NT2/D1 (cell line): ENCODE measurements around the gene CYGB.

Experiments
- DNase-seq: peaks from one replicate; pipeline ENCODE4 v3.0.0-alpha.2; 2011; ENCODE audit warnings: low read depth, low spot score
- H3K27me3 ChIP-seq: 2 replicates; pipeline ENCODE4 v1.6.0; 2011; ENCODE audit warnings: mild to moderate bottlenecking; ENCODE audit not compliant: insufficient read length, insufficient read depth
- H3K36me3 ChIP-seq: 2 replicates; pipeline ENCODE4 v1.6.1; 2011; ENCODE audit warnings: mild to moderate bottlenecking, low read length, mixed read lengths; ENCODE audit not compliant: insufficient read depth, insufficient read length
- H3K4me1 ChIP-seq: 2 replicates; pipeline ENCODE4 v1.5.1; 2011; ENCODE audit not compliant: insufficient read depth, insufficient read length
- H3K4me3 ChIP-seq: 2 replicates; pipeline ENCODE4 v1.5.1; 2011; ENCODE audit warnings: low read depth; ENCODE audit not compliant: insufficient read length
- H3K9ac ChIP-seq: 2 replicates; pipeline ENCODE4 v1.6.0; 2011; ENCODE audit warnings: low read depth; ENCODE audit not compliant: insufficient read length
- H3K9me3 ChIP-seq: 2 replicates; pipeline ENCODE4 v1.5.1; 2011; ENCODE audit warnings: mild to moderate bottlenecking, low read length; ENCODE audit not compliant: insufficient read depth
- SUZ12 ChIP-seq: IDR thresholded peaks from 2 replicates; pipeline ENCODE4 v1.6.1; 2011; ENCODE audit not compliant: insufficient read length, insufficient read depth; ENCODE audit errors: extremely low read depth
- YY1 ChIP-seq: IDR thresholded peaks from 2 replicates; pipeline ENCODE4 v1.6.1; 2011; ENCODE audit not compliant: insufficient read length, insufficient read depth
- ZNF274 ChIP-seq: IDR thresholded peaks from 2 replicates; pipeline ENCODE4 v1.6.1; 2011; ENCODE audit warnings: mild to moderate bottlenecking, low read depth, low read length

CYGB gene

GRCh38 chr17:76572201-76572910 is 34.8 kb upstream of the CYGB start:
- no peaks in the 10 kb centered on the region for H3K9me3 ChIP-seq
- H3K4me1 ChIP-seq = peaks cover 10% of the 10 kb centered on the region
- no peak overlapping the region for H3K9ac ChIP-seq
- peaks cover under 1% of the 10 kb centered on the region for H3K36me3 ChIP-seq
- DNase-seq = no peak
- H3K4me3 ChIP-seq = no peak overlapping the region
- no peak for TF ChIP-seq YY1
- TF ChIP-seq SUZ12 = no peak
- no peak for TF ChIP-seq ZNF274
- no peaks in the 10 kb centered on the region for H3K27me3 ChIP-seq

DNA sequence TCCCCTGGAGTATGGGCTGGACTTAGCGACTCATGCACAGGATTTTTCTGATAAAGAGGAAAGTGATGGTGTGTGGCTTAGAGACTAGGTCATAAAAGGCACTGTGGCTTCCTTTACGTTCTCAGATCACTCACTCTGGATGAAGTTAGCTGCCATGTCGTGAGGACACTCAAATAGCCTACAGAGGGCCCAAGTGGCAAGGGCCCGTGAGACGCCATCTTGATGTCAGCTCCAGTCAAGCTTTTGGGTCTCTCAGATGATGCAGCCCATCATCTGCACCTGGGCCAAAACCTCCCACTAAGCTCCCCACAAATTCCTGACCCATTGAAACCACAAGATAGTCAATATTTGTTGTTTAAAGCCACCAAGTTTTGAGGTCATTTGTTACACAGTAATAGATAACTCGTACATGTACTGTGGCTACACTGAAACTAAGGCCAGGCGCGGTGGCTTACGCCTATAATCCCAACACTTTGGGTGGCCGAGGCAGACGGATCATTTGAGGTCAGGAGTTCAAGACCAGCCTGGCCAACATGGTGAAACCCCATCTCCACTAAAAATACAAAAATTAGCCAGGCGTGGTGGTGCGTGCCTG is 33.5 kb upstream of the CYGB start:
- Histone ChIP-seq H3K9ac (no peak overlapping the region), H3K36me3 (peaks cover 15% of the 10 kb centered on the region), H3K27me3 (no peaks in the 10 kb centered on the region), H3K4me3 (no peak overlapping the region), H3K9me3 (no peaks in the 10 kb centered on the region), H3K4me1 (peaks cover 10% of the 10 kb centered on the region)
- DNase-seq = no peak
- TF ChIP-seq SUZ12 (no peak), ZNF274 (no peak), YY1 (no peak)

DNA sequence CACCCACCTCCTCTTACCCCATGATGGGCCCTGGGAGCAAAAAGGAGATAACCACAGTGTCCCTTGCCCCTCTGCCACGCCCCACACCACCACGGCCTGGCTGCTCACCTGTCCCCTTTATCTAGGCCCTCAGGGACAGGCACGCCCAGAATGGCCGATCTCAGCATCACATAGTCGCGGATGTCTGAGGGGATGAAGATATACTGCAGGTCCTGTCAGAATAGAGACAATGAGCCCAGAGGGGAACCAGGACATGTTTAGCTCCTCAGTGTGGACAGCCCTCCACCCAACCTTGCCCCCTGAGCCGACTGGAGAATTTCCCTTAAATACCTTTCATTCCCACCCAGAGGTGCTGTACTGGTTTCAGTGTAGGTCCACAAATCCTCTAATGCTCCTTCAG is 32.9 kb upstream of the CYGB start:
- Histone ChIP-seq H3K9ac (no peak overlapping the region), H3K4me3 (no peak overlapping the region), H3K9me3 (no peaks in the 10 kb centered on the region), H3K27me3 (no peaks in the 10 kb centered on the region), H3K4me1 (peaks cover 10% of the 10 kb centered on the region), H3K36me3 (peaks cover 20% of the 10 kb centered on the region)
- no peak for DNase-seq
- no peak for TF ChIP-seq YY1
- TF ChIP-seq SUZ12 = no peak
- TF ChIP-seq ZNF274 = no peak

GRCh38 chr17:76569607-76570279 is 32.2 kb upstream of the CYGB start:
- Histone ChIP-seq H3K9ac (no peak overlapping the region), H3K4me1 (peaks cover 10% of the 10 kb centered on the region), H3K27me3 (no peaks in the 10 kb centered on the region), H3K9me3 (no peaks in the 10 kb centered on the region), H3K36me3 (peaks cover 25% of the 10 kb centered on the region), H3K4me3 (no peak overlapping the region)
- DNase-seq = no peak
- TF ChIP-seq ZNF274 (no peak), SUZ12 (no peak), YY1 (no peak)

DNA sequence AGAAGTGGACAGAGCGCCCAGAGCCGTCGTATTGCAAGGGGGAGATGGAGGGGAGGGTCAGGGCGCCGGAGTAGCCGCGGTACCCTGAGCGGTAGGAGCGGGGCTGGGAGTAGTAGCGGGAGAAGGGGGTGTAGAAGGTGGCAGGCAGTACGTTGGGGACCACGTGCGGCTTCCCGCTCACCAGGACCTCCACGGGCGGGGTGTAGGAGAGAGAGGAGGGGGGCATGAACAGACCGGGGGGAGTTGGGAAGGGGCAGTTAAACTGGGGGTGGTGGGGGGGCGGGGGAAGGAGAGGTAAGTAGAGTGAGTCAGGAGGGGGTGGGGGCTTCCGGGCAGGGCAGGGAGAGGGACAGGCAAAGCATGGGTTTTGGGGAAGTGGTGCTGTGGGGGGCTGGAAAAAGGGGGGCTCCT is 31.3 kb upstream of the CYGB start:
- Histone ChIP-seq H3K27me3 (no peaks in the 10 kb centered on the region), H3K36me3 (peaks cover 28% of the 10 kb centered on the region), H3K4me3 (no peak overlapping the region), H3K4me1 (peaks cover 10% of the 10 kb centered on the region), H3K9me3 (no peaks in the 10 kb centered on the region), H3K9ac (no peak overlapping the region)
- DNase-seq = no peak
- TF ChIP-seq SUZ12 = no peak
- TF ChIP-seq YY1 = no peak
- TF ChIP-seq ZNF274 = no peak

DNA sequence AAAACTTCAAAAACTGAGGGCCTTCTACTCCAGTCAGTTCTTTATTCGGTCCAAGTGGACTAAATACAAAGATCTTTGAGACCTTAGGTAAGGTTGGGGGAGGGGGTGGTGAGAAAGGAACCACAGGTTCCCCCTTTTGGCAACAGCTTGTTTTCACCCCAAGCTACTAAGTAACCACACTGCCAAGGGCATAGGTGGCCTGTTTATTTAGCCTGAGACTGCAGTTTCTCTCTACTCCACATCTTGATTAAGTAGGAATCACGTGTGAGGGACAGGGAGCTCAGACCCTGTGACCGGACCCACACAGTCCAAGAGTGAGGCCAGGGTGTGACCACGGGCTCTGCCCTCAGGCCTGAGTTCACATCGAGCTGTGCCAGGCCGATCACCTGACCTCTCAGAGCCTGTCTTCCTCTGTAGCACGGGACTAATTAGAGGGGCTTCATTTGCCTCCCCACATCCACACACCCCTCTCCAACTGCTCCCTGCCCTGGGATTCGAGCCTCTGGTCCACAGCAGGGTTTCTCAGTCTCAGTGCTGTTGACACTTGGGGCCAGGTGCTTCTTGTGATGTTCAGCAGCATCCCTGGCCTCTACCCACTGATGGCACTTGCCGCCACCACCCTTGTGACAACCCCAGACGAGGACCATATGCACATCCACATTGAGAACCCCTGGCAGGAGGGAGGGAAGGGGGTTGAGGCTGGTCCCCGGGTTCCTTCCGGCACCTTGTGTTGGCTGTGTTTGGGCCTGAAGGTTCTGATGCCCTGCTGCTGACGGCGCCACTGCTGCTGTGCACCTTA is 30.3 kb upstream of the CYGB start:
- peaks cover 36% of the 10 kb centered on the region for H3K36me3 ChIP-seq
- no peak overlapping the region for H3K4me3 ChIP-seq
- H3K4me1 ChIP-seq = peaks cover 10% of the 10 kb centered on the region
- TF ChIP-seq SUZ12 (no peak), YY1 (no peak), ZNF274 (no peak)
- no peaks in the 10 kb centered on the region for H3K27me3 ChIP-seq
- H3K9me3 ChIP-seq = no peaks in the 10 kb centered on the region
- H3K9ac ChIP-seq = no peak overlapping the region
- DNase-seq = no peak

DNA sequence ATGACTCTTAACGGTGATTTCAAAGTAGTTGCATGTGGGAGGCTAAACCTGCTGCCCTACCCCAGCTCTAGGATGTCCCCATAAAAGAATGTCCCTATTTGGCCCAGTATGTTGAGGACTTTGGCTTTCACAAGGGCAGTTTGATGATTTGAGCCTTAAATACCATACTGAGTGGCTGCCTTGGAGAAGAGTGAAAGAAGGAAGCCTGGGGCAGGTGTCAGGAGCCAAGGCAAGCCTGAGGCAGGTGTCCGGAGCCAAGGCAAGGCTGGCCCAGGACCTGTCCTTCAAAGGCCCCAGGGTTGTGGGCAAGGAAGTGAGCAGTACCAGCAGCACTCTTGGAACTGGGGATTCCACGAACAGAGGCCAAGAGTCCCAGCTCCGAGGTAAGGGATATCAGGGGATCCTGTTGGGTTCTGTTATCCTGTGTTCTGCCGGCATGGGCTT is 29.5 kb upstream of the CYGB start:
- H3K27me3 ChIP-seq = no peaks in the 10 kb centered on the region
- TF ChIP-seq SUZ12 (no peak), YY1 (no peak), ZNF274 (no peak)
- H3K4me3 ChIP-seq = no peak overlapping the region
- no peaks in the 10 kb centered on the region for H3K9me3 ChIP-seq
- peaks cover 11% of the 10 kb centered on the region for H3K4me1 ChIP-seq
- H3K36me3 ChIP-seq = peaks cover 42% of the 10 kb centered on the region
- DNase-seq = no peak
- no peak overlapping the region for H3K9ac ChIP-seq
